ENCODE data around the gene TMEM150C.

TMEM150C gene

GRCh38 chr4:82495666-82496065 lies 66.1 kb downstream of the TMEM150C start:
- Histone ChIP-seq H3K27ac (ENCODE audit: low read depth, low read length, severe bottlenecking) (no peak overlapping the region), H3K36me3 (ENCODE audit: control insufficient read depth, insufficient read depth, low read length) (no peaks in the 10 kb centered on the region), H3K4me1 (ENCODE audit: control insufficient read depth, insufficient read depth, low read length, poor library complexity, severe bottlenecking) (no peaks in the 10 kb centered on the region), H3K4me3 (ENCODE audit: extremely low read depth, insufficient read depth, low read length, poor library complexity, severe bottlenecking) (no peak overlapping the region), H3K9me3 (ENCODE audit: control insufficient read depth, low read length) (no peaks in the 10 kb centered on the region)
- 94 to 95% methylated on average over 4 of the region's 4 CpGs for WGBS, 2 experiments (ENCODE audit: insufficient coverage in 2 of 2)

DNA sequence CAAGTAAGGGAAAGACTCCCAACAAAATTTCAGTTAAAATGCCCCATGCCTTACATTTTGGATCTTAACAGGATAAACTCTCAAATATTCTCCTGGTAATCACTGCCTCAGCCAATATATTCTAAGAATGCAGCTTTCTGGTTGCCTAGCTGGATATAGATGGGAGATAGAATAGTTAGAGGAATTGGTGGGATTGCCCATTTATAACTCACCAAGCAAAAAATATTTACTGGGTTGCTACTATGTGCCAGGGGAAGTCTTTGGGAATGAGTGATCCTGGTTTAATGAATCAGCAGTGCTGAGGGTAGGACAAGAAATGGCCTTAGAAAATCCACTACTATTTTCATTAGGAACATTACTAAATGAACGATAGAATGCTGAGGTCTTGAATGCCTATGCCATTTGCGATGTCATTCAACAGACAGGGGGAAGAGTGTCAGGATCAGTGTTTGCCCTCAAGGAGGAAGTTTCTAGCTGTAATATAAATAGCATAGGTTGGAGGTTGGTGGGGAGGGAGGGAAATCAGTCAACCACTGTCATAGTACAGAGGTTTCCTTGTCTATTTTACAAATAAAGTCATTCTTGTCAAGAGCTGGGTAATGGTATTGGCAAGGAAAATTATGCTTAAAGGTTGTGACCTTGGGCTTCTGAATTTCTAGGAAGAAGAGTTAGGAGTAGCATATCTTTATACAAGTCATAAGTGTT lies 67.9 kb downstream of the TMEM150C start:
- Histone ChIP-seq H3K4me3 (ENCODE audit: extremely low read depth, insufficient read depth, low read length, poor library complexity, severe bottlenecking) (no peak overlapping the region), H3K27ac (ENCODE audit: low read depth, low read length, severe bottlenecking) (peak overlapping the region; percentile 29), H3K36me3 (ENCODE audit: control insufficient read depth, insufficient read depth, low read length) (no peaks in the 10 kb centered on the region), H3K4me1 (ENCODE audit: control insufficient read depth, insufficient read depth, low read length, poor library complexity, severe bottlenecking) (no peaks in the 10 kb centered on the region), H3K9me3 (ENCODE audit: control insufficient read depth, low read length) (no peaks in the 10 kb centered on the region)
- 83 to 100% methylated on average over 2 of the region's 2 CpGs for WGBS, 2 experiments (ENCODE audit: insufficient coverage in 2 of 2)

GRCh38 chr4:82491251-82491960 lies 70.4 kb downstream of the TMEM150C start:
- no peak overlapping the region for H3K4me3 ChIP-seq (ENCODE audit: extremely low read depth, insufficient read depth, low read length, poor library complexity, severe bottlenecking)
- no peak overlapping the region for H3K27ac ChIP-seq (ENCODE audit: low read depth, low read length, severe bottlenecking)
- no peaks in the 10 kb centered on the region for H3K9me3 ChIP-seq (ENCODE audit: control insufficient read depth, low read length)
- 97 to 99% methylated on average over 6 to 9 of the region's 10 CpGs for WGBS, 2 experiments (ENCODE audit: insufficient coverage in 2 of 2)
- no peaks in the 10 kb centered on the region for H3K36me3 ChIP-seq (ENCODE audit: control insufficient read depth, insufficient read depth, low read length)
- H3K4me1 ChIP-seq (ENCODE audit: control insufficient read depth, insufficient read depth, low read length, poor library complexity, severe bottlenecking) = no peaks in the 10 kb centered on the region

DNA sequence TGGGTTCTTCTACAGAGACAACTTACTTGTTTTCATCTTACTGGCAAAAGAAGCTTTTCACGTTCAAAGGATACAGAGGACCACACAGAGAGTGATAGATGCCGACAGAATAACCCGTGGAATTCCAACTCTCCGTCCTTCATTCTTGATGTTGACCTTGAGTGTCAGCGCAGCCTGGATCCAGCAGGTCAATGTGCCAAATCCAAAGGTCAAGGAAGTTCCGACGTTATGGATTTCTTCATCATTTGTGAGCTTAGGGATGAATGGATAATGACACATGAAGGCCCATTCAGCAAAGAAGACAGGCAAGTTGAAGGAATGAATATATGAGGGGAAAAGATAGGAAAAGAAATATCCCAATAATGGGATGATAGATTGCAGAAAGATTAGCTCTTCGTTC lies 71.8 kb downstream of the TMEM150C start:
- Histone ChIP-seq H3K4me3 (ENCODE audit: extremely low read depth, insufficient read depth, low read length, poor library complexity, severe bottlenecking) (no peak overlapping the region), H3K27ac (ENCODE audit: low read depth, low read length, severe bottlenecking) (no peak overlapping the region), H3K4me1 (ENCODE audit: control insufficient read depth, insufficient read depth, low read length, poor library complexity, severe bottlenecking) (no peaks in the 10 kb centered on the region), H3K36me3 (ENCODE audit: control insufficient read depth, insufficient read depth, low read length) (no peaks in the 10 kb centered on the region), H3K9me3 (ENCODE audit: control insufficient read depth, low read length) (no peaks in the 10 kb centered on the region)
- 87 to 92% methylated on average over 7 of the region's 8 CpGs for WGBS, 2 experiments (ENCODE audit: insufficient coverage in 2 of 2)

- Histone ChIP-seq H3K4me1 (ENCODE audit: control insufficient read depth, insufficient read depth, low read length, poor library complexity, severe bottlenecking) (no peaks in the 10 kb centered on the region), H3K36me3 (ENCODE audit: control insufficient read depth, insufficient read depth, low read length) (no peaks in the 10 kb centered on the region), H3K4me3 (ENCODE audit: extremely low read depth, insufficient read depth, low read length, poor library complexity, severe bottlenecking) (no peak overlapping the region), H3K27ac (ENCODE audit: low read depth, low read length, severe bottlenecking) (no peak overlapping the region), H3K9me3 (ENCODE audit: control insufficient read depth, low read length) (no peaks in the 10 kb centered on the region)
- no CpG with 5 or more reads among the region's 1 CpG for WGBS, 2 experiments (ENCODE audit: insufficient coverage in 2 of 2)
These were observed 72.7 kb downstream of the TMEM150C start for GRCh38 chr4:82489076-82489475.

GRCh38 chr4:82484996-82485783 lies 76.6 kb downstream of the TMEM150C start:
- H3K4me3 ChIP-seq (ENCODE audit: extremely low read depth, insufficient read depth, low read length, poor library complexity, severe bottlenecking) = no peak overlapping the region
- H3K36me3 ChIP-seq (ENCODE audit: control insufficient read depth, insufficient read depth, low read length) = no peaks in the 10 kb centered on the region
- H3K4me1 ChIP-seq (ENCODE audit: control insufficient read depth, insufficient read depth, low read length, poor library complexity, severe bottlenecking) = no peaks in the 10 kb centered on the region
- H3K27ac ChIP-seq (ENCODE audit: low read depth, low read length, severe bottlenecking) = no peak overlapping the region
- no peaks in the 10 kb centered on the region for H3K9me3 ChIP-seq (ENCODE audit: control insufficient read depth, low read length)
- whole genome bisulfite sequencing, 2 experiments (ENCODE audit: insufficient coverage in 2 of 2) = 83 to 88% methylated on average over 10 to 11 of the region's 14 CpGs

DNA sequence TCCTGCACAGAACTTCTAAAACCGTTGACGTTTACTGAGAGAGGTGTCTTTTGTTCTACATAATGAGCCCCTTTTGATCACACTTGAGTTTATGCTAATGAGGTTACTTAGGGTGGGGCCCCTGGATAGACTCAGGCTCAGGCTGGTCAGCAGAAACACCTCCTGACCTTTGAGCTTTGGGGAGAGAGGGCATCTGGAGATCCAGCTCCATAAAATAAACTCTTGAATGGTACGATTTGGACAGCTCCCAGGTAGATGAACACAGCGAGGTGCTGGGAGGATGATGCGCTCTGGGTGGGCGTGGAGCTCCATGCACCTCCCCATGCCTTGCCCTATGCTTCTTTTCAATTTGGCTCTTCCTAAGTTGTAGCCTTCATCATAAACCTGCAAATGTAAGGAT lies 79.4 kb downstream of the TMEM150C start:
- WGBS, 2 experiments (ENCODE audit: insufficient coverage in 2 of 2) = 100% methylated on average over 4 of the region's 6 CpGs; no CpG with 5 or more reads in 1 of the 2 experiments
- Histone ChIP-seq H3K4me1 (ENCODE audit: control insufficient read depth, insufficient read depth, low read length, poor library complexity, severe bottlenecking) (no peaks in the 10 kb centered on the region), H3K36me3 (ENCODE audit: control insufficient read depth, insufficient read depth, low read length) (no peaks in the 10 kb centered on the region), H3K27ac (ENCODE audit: low read depth, low read length, severe bottlenecking) (no peak overlapping the region), H3K9me3 (ENCODE audit: control insufficient read depth, low read length) (peaks cover 3% of the 10 kb centered on the region), H3K4me3 (ENCODE audit: extremely low read depth, insufficient read depth, low read length, poor library complexity, severe bottlenecking) (no peak overlapping the region)

GRCh38 chr4:82481506-82481840 lies 80.3 kb downstream of the TMEM150C start:
- Histone ChIP-seq H3K4me1 (ENCODE audit: control insufficient read depth, insufficient read depth, low read length, poor library complexity, severe bottlenecking) (no peaks in the 10 kb centered on the region), H3K9me3 (ENCODE audit: control insufficient read depth, low read length) (peaks cover 3% of the 10 kb centered on the region), H3K4me3 (ENCODE audit: extremely low read depth, insufficient read depth, low read length, poor library complexity, severe bottlenecking) (no peak overlapping the region), H3K36me3 (ENCODE audit: control insufficient read depth, insufficient read depth, low read length) (no peaks in the 10 kb centered on the region), H3K27ac (ENCODE audit: low read depth, low read length, severe bottlenecking) (no peak overlapping the region)
- 88 to 95% methylated on average over 4 to 5 of the region's 6 CpGs for WGBS, 2 experiments (ENCODE audit: insufficient coverage in 2 of 2)

GRCh38 chr4:82480771-82481505 lies 80.8 kb downstream of the TMEM150C start:
- Histone ChIP-seq H3K4me3 (ENCODE audit: extremely low read depth, insufficient read depth, low read length, poor library complexity, severe bottlenecking) (no peak overlapping the region), H3K9me3 (ENCODE audit: control insufficient read depth, low read length) (peaks cover 3% of the 10 kb centered on the region), H3K4me1 (ENCODE audit: control insufficient read depth, insufficient read depth, low read length, poor library complexity, severe bottlenecking) (no peaks in the 10 kb centered on the region), H3K36me3 (ENCODE audit: control insufficient read depth, insufficient read depth, low read length) (no peaks in the 10 kb centered on the region), H3K27ac (ENCODE audit: low read depth, low read length, severe bottlenecking) (no peak overlapping the region)
- WGBS, 2 experiments (ENCODE audit: insufficient coverage in 2 of 2) = 90 to 95% methylated on average over 10 of the region's 10 CpGs

GRCh38 chr4:82479562-82479961 lies 82.2 kb downstream of the TMEM150C start:
- Histone ChIP-seq H3K4me3 (ENCODE audit: extremely low read depth, insufficient read depth, low read length, poor library complexity, severe bottlenecking) (no peak overlapping the region), H3K9me3 (ENCODE audit: control insufficient read depth, low read length) (peaks cover 3% of the 10 kb centered on the region), H3K4me1 (ENCODE audit: control insufficient read depth, insufficient read depth, low read length, poor library complexity, severe bottlenecking) (no peaks in the 10 kb centered on the region), H3K27ac (ENCODE audit: low read depth, low read length, severe bottlenecking) (no peak overlapping the region), H3K36me3 (ENCODE audit: control insufficient read depth, insufficient read depth, low read length) (no peaks in the 10 kb centered on the region)
- 94 to 95% methylated on average over 12 to 13 of the region's 14 CpGs for WGBS, 2 experiments (ENCODE audit: insufficient coverage in 2 of 2)

Measured in mesodermal cell (in vitro differentiated cells).